GM12878 (cell line): ENCODE measurements around the gene AGAP2. TPM values are rescaled to one million over a fixed set of nuclear protein-coding genes. Genes with fewer than 3 reads are reported as not detected.

Source experiments
- HDGF ChIP-seq: fragments of 450-650 bp; IDR thresholded peaks from 2 replicates; pipeline ENCODE4 v1.6.1; 2016; ENCODE audit warnings: antibody characterized with exemption
- IKZF1 ChIP-seq: fragments of 450-650 bp; conservative IDR thresholded peaks from 2 replicates; pipeline ENCODE4 v1.6.1; 2017; ENCODE audit warnings: antibody characterized with exemption, mild to moderate bottlenecking
- IKZF2 ChIP-seq, 2 experiments: fragments of 450-650 bp; IDR thresholded peaks; 2 replicates each; pipeline ENCODE4 v1.6.1; 2017; ENCODE audit warnings: mild to moderate bottlenecking in 2 of 2, moderate library complexity in 2 of 2
- LARP7 ChIP-seq: fragments of 450-650 bp; IDR thresholded peaks from 2 replicates; pipeline ENCODE4 v1.6.1; 2017; ENCODE audit warnings: mild to moderate bottlenecking
- NR2F1 ChIP-seq: fragments of 450-650 bp; conservative IDR thresholded peaks from 2 replicates; pipeline ENCODE4 v1.6.1; 2017; ENCODE audit warnings: mild to moderate bottlenecking
- RB1 ChIP-seq: fragments of 450-650 bp; formaldehyde crosslinking; IDR thresholded peaks from 2 replicates; pipeline ENCODE4 v1.6.1; 2017; ENCODE audit warnings: mild to moderate bottlenecking, borderline replicate concordance
- SIX5 ChIP-seq: IDR thresholded peaks from 2 replicates; pipeline ENCODE4 v1.6.1; 2011; ENCODE audit warnings: mild to moderate bottlenecking, low read depth, low read length, moderate library complexity; ENCODE audit not compliant: severe bottlenecking
- TBL1XR1 ChIP-seq: IDR thresholded peaks from 2 replicates; pipeline ENCODE4 v1.6.1; 2012; ENCODE audit warnings: low read depth, low read length, improper control_type of control experiment
- ZNF217 ChIP-seq: fragments of 450-650 bp; IDR thresholded peaks from 2 replicates; pipeline ENCODE4 v1.6.1; 2017; ENCODE audit warnings: antibody characterized with exemption, mild to moderate bottlenecking
- polyA plus RNA-seq, 11 experiments: library from polyadenylated mRNA; depleted of rRNA in 4 of 11; unstranded in 6 of 11; stranded (reverse) in 5 of 11; fragments of >200 nt; fragmentation: Nextera tagmentation in 4 of 11; fragmentation: Illumina TruSeq in 1 of 11; extraction: Ambion mirVana in 4 of 11; extraction: Trizol in 1 of 11; gene quantifications; 1 replicate in 1 of 11; 2 replicates in 10 of 11; pipeline versions ENCODE4 v1.2.1 to v1.2.3, GENCODE V29; 2011 to 2016; ENCODE audit warnings: inconsistent platforms in 2 of 11, missing spikeins in 2 of 11, low read depth in 1 of 11
- total RNA-seq, 4 experiments: library from RNA; depleted of rRNA in 3 of 4; stranded (reverse); fragments of >200 nt in 3 of 4; fragmentation: Illumina TruSeq in 1 of 4; extraction: Trizol in 1 of 4; gene quantifications; 2 replicates each; pipeline versions ENCODE4 v1.2.1 to v1.2.3, GENCODE V29; 2013 to 2021
- TF ChIP-seq, protein P1 (sequence below): fragments of 450-650 bp; formaldehyde crosslinking; IDR thresholded peaks from 2 replicates; pipeline ENCODE4 v1.5.0; 2022; ENCODE audit warnings: mild to moderate bottlenecking, missing genetic modification characterization
- TF ChIP-seq, protein P2 (sequence below), 3 experiments: IDR thresholded peaks in 2 of 3; conservative IDR thresholded peaks in 1 of 3; 2 replicates each; pipeline ENCODE4 v1.5.1; 2011; ENCODE audit warnings: low read depth in 3 of 3, low read length in 3 of 3, mild to moderate bottlenecking in 3 of 3, control low read depth in 2 of 3, moderate library complexity in 2 of 3, inconsistent platforms in 1 of 3, mixed read lengths in 1 of 3; ENCODE audit not compliant: control insufficient read depth in 2 of 3, insufficient read depth in 1 of 3; ENCODE audit errors: extremely low read depth in 1 of 3
- TF ChIP-seq, protein P3 (sequence below): fragments of 450-650 bp; conservative IDR thresholded peaks from 2 replicates; pipeline ENCODE4 v1.6.1; 2017; ENCODE audit warnings: mild to moderate bottlenecking, moderate library complexity
- TF ChIP-seq, protein P4 (sequence below): fragments of 450-650 bp; formaldehyde crosslinking; IDR thresholded peaks from 2 replicates; pipeline ENCODE4 v1.4.0; 2022; ENCODE audit warnings: mild to moderate bottlenecking, moderate library complexity
- TF ChIP-seq, protein P5 (sequence below): fragments of 450-650 bp; IDR thresholded peaks from 2 replicates; pipeline ENCODE4 v1.6.1; 2017; ENCODE audit warnings: borderline replicate concordance

Gene AGAP2
- total and polyA plus RNA-seq, 10 of the 15 experiments (the other 5 are each of a cell fraction or from before 2014, with no cell fraction given), result 0.29 to 19.8 (median 11.0) TPM

DNA sequence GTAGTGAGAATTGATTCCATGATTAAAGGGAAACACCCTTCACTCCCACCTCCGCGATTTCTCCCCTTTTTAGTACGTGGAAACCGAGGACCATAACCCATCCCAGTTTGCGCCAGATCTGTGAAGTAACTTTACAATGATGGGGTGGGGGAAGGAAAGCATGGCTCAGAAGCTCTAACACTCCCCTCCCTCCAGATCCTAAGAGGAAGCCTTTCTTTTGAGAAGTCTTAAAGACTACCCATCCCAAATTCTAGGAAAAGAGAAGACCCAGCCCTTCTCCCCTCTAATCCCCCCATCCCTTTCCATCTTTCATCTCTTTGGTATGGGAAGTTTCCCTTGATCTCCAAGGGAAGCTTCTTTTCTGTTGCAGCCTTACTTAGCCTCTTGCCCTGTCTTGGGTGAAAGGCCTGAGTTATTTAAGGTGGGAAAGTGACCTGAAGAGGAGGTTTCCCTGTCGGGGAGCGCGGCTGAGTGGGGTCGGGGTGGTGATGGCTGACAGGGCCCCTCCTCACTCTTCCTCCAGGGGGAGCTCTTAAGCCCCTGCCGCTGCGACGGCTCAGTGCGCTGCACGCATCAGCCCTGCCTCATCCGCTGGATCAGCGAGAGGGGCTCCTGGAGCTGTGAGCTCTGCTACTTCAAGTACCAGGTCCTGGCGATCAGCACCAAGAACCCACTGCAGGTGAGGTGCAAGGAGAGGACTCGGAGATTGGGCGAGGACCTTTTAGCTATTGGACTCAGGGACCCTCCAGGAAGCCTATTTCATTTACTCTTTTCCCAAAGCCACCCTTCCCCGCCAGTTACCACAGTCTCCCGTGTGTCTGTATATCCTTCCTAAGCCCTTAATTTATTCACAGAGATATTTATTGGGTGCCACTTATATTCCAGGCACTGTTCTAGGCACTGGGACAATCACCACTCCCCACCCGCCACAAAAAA is 18.1 kb upstream of the AGAP2 start (continued):
- TF ChIP-seq, protein P1, sequence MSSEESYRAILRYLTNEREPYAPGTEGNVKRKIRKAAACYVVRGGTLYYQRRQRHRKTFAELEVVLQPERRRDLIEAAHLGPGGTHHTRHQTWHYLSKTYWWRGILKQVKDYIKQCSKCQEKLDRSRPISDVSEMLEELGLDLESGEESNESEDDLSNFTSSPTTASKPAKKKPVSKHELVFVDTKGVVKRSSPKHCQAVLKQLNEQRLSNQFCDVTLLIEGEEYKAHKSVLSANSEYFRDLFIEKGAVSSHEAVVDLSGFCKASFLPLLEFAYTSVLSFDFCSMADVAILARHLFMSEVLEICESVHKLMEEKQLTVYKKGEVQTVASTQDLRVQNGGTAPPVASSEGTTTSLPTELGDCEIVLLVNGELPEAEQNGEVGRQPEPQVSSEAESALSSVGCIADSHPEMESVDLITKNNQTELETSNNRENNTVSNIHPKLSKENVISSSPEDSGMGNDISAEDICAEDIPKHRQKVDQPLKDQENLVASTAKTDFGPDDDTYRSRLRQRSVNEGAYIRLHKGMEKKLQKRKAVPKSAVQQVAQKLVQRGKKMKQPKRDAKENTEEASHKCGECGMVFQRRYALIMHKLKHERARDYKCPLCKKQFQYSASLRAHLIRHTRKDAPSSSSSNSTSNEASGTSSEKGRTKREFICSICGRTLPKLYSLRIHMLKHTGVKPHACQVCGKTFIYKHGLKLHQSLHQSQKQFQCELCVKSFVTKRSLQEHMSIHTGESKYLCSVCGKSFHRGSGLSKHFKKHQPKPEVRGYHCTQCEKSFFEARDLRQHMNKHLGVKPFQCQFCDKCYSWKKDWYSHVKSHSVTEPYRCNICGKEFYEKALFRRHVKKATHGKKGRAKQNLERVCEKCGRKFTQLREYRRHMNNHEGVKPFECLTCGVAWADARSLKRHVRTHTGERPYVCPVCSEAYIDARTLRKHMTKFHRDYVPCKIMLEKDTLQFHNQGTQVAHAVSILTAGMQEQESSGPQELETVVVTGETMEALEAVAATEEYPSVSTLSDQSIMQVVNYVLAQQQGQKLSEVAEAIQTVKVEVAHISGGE (CRISPR knock-in tag), result no peak
- TF ChIP-seq NR2F1 (0 out of 2 replicates have a peak, but pooled peaks have one; percentile 14), IKZF1 (0 out of 2 replicates have a peak, but pooled peaks have one; percentile 24), RB1 (0 out of 2 replicates have a peak, but pooled peaks have one; percentile 28), ZNF217 (no peak), IKZF2 (IDR thresholded peaks at IDR 0.05) (peak in 1 of 2 experiments; percentile 22; a peak in 1 of 4 replicates), SIX5 (no peak), TBL1XR1 (no peak), HDGF (0 out of 2 replicates have a peak, but pooled peaks have one; percentile 24), LARP7 (0 out of 2 replicates have a peak, but pooled peaks have one; percentile 35)
- TF ChIP-seq, protein P2, sequence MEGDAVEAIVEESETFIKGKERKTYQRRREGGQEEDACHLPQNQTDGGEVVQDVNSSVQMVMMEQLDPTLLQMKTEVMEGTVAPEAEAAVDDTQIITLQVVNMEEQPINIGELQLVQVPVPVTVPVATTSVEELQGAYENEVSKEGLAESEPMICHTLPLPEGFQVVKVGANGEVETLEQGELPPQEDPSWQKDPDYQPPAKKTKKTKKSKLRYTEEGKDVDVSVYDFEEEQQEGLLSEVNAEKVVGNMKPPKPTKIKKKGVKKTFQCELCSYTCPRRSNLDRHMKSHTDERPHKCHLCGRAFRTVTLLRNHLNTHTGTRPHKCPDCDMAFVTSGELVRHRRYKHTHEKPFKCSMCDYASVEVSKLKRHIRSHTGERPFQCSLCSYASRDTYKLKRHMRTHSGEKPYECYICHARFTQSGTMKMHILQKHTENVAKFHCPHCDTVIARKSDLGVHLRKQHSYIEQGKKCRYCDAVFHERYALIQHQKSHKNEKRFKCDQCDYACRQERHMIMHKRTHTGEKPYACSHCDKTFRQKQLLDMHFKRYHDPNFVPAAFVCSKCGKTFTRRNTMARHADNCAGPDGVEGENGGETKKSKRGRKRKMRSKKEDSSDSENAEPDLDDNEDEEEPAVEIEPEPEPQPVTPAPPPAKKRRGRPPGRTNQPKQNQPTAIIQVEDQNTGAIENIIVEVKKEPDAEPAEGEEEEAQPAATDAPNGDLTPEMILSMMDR (IDR thresholded peaks at IDR 0.05 in 2 of 3, conservative IDR thresholded peaks at IDR 0.05 in 1 of 3; ENCODE audit: control insufficient read depth in 2 of 3, extremely low read depth in 1 of 3, insufficient read depth in 1 of 3, low read depth in 3 of 3, low read length in 3 of 3), result peak; percentile 75 to 94 (median 86)
- TF ChIP-seq, protein P3, sequence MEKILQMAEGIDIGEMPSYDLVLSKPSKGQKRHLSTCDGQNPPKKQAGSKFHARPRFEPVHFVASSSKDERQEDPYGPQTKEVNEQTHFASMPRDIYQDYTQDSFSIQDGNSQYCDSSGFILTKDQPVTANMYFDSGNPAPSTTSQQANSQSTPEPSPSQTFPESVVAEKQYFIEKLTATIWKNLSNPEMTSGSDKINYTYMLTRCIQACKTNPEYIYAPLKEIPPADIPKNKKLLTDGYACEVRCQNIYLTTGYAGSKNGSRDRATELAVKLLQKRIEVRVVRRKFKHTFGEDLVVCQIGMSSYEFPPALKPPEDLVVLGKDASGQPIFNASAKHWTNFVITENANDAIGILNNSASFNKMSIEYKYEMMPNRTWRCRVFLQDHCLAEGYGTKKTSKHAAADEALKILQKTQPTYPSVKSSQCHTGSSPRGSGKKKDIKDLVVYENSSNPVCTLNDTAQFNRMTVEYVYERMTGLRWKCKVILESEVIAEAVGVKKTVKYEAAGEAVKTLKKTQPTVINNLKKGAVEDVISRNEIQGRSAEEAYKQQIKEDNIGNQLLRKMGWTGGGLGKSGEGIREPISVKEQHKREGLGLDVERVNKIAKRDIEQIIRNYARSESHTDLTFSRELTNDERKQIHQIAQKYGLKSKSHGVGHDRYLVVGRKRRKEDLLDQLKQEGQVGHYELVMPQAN, result peak; percentile 59; the same call in 1 of the 2 replicates
- TF ChIP-seq, protein P4, sequence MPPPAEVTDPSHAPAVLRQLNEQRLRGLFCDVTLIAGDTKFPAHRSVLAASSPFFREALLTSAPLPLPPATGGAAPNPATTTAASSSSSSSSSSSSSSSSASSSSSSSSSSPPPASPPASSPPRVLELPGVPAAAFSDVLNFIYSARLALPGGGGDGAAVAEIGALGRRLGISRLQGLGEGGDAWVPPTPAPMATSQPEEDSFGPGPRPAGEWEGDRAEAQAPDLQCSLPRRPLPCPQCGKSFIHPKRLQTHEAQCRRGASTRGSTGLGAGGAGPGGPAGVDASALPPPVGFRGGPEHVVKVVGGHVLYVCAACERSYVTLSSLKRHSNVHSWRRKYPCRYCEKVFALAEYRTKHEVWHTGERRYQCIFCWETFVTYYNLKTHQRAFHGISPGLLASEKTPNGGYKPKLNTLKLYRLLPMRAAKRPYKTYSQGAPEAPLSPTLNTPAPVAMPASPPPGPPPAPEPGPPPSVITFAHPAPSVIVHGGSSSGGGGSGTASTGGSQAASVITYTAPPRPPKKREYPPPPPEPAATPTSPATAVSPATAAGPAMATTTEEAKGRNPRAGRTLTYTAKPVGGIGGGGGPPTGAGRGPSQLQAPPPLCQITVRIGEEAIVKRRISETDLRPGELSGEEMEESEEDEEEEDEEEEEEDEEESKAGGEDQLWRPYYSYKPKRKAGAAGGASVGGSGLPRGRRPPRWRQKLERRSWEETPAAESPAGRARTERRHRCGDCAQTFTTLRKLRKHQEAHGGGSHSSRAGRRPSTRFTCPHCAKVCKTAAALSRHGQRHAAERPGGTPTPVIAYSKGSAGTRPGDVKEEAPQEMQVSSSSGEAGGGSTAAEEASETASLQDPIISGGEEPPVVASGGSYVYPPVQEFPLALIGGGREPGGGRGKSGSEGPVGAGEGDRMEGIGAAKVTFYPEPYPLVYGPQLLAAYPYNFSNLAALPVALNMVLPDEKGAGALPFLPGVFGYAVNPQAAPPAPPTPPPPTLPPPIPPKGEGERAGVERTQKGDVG (CRISPR knock-in tag), result no peak
- TF ChIP-seq, protein P5, sequence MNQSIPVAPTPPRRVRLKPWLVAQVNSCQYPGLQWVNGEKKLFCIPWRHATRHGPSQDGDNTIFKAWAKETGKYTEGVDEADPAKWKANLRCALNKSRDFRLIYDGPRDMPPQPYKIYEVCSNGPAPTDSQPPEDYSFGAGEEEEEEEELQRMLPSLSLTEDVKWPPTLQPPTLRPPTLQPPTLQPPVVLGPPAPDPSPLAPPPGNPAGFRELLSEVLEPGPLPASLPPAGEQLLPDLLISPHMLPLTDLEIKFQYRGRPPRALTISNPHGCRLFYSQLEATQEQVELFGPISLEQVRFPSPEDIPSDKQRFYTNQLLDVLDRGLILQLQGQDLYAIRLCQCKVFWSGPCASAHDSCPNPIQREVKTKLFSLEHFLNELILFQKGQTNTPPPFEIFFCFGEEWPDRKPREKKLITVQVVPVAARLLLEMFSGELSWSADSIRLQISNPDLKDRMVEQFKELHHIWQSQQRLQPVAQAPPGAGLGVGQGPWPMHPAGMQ, result no peak
